AG09309 (cell line): ENCODE results near the gene SDK1.
"Not testable (repeated sequence)": the region's sequence is repeated elsewhere in the genome, so short reads cannot be mapped to it uniquely, and the experiment has no call there.

Source experiments
- DNase-seq: peaks from one replicate; pipeline ENCODE4 v3.0.0-alpha.2; 2010; ENCODE audit warnings: low read depth
- H3K4me3 ChIP-seq: 2 replicates; pipeline ENCODE4 v1.5.1; 2011; ENCODE audit warnings: mild to moderate bottlenecking, low read depth, low read length, moderate library complexity; ENCODE audit not compliant: control insufficient read depth
- CTCF ChIP-seq: IDR thresholded peaks from 2 replicates; pipeline ENCODE4 v1.5.1; 2011; ENCODE audit warnings: mild to moderate bottlenecking, low read depth, low read length, inconsistent platforms; ENCODE audit not compliant: insufficient read depth, control insufficient read depth; ENCODE audit errors: missing control alignments

The SDK1 gene

GRCh38 chr7:4299431-4299830 is 998.4 kb downstream of the SDK1 start:
- DNase-seq = no peak
- H3K4me3 ChIP-seq = no peak overlapping the region
- no peak for TF ChIP-seq CTCF

- no peak for DNase-seq
- no peak overlapping the region for H3K4me3 ChIP-seq
- TF ChIP-seq CTCF = no peak
These were observed 1001.3 kb downstream of the SDK1 start for GRCh38 chr7:4302203-4302905.

- no peak for DNase-seq
- TF ChIP-seq CTCF = no peak
- H3K4me3 ChIP-seq = no peak overlapping the region
These were observed 1006.5 kb downstream of the SDK1 start for GRCh38 chr7:4307316-4308204.

GRCh38 chr7:4308205-4308590 is 1007.1 kb downstream of the SDK1 start:
- no peak overlapping the region for H3K4me3 ChIP-seq
- TF ChIP-seq CTCF = no peak
- no peak for DNase-seq

- H3K4me3 ChIP-seq, DNase-seq: not testable (repeated sequence)
These were observed 1012.9 kb downstream of the SDK1 start for GRCh38 chr7:4313911-4314310.

GRCh38 chr7:4314316-4314715 is 1013.3 kb downstream of the SDK1 start:
- not testable (repeated sequence) for DNase-seq, H3K4me3 ChIP-seq
